AG04450 (cell line): Measurements from ENCODE around the gene MRPL10. TPM values are rescaled to one million over a fixed set of nuclear protein-coding genes. Genes with fewer than 3 reads are reported as not detected.

ENCODE experiments used
- CTCF ChIA-PET: fragments of 300-600, 350-600 bp; formaldehyde crosslinking; extraction: SDS; loops from one replicate; lab custom pipeline; 2022; ENCODE audit warnings: antibody characterized with exemption, inconsistent platforms; lab: Charles Lee
- POLR2A ChIA-PET: fragments of 350-600 bp; formaldehyde crosslinking; extraction: SDS; loops from one replicate; lab custom pipeline; 2021; ENCODE audit warnings: antibody characterized with exemption, inconsistent platforms; lab: Yijun Ruan, JAX
- DNase-seq: peaks from one replicate; pipeline ENCODE4 v3.0.0-alpha.2; 2011; ENCODE audit warnings: low read depth, low spot score
- H3K27ac ChIP-seq: one replicate; pipeline ENCODE4 v1.5.1; 2012; ENCODE audit warnings: low read depth, low read length, control low read depth
- H3K27me3 ChIP-seq: one replicate; pipeline ENCODE4 v1.6.0; 2012; ENCODE audit warnings: low read length; ENCODE audit not compliant: control insufficient read depth, insufficient read depth
- H3K4me3 ChIP-seq: 2 replicates; pipeline ENCODE4 v1.5.1; 2011; ENCODE audit warnings: mild to moderate bottlenecking, low read depth, low read length, control low read depth
- H3K9me3 ChIP-seq: 2 replicates; pipeline ENCODE4 v1.5.1; 2012; ENCODE audit warnings: low read length; ENCODE audit not compliant: control insufficient read depth, insufficient read depth
- CTCF ChIP-seq: IDR thresholded peaks from 2 replicates; pipeline ENCODE4 v1.5.1; 2011; ENCODE audit warnings: low read depth, low read length, control low read depth, inconsistent platforms
- polyA plus RNA-seq: library from polyadenylated mRNA; depleted of rRNA; stranded (reverse); fragments of >200 nt; gene quantifications from 2 replicates; pipeline ENCODE4 v1.2.3, GENCODE V29; 2011

Gene MRPL10
- polyA plus RNA-seq, 1 experiment = 64.4 TPM

DNA sequence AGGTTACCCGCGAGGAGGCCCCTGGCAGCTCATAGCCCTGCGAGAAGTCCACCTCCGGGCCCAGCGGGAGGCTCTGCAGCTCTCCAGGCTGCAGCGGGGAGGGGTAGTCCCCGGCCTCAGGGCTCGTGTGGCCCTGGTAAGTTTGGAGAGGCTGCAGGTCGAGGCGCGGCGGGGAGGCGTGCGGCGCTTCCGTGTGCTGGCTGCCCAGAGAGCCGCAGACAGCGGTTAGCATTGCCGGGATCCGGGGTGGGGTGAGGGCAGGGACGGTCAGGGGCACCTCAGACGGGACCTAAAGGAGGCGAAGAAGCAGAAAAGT is 16.8 kb upstream of the MRPL10 start:
- no peak overlapping the region for H3K4me3 ChIP-seq
- CTCF ChIA-PET = interaction anchor here (0.6 to 10.8 kb wide), 4 partner anchors 7 to 1902 kb away, joined by 3 to 502 read pairs (median 15); partner anchors contain the start of genes SCRN2 and SP2
- POLR2A ChIA-PET = no interaction called here
- TF ChIP-seq CTCF = no peak
- H3K27ac ChIP-seq = no peak overlapping the region
- no peak for DNase-seq
- H3K27me3 ChIP-seq = peaks cover 69% of the 10 kb centered on the region
- H3K9me3 ChIP-seq = peaks cover 9% of the 10 kb centered on the region; the same call in 1 of the 2 replicates

DNA sequence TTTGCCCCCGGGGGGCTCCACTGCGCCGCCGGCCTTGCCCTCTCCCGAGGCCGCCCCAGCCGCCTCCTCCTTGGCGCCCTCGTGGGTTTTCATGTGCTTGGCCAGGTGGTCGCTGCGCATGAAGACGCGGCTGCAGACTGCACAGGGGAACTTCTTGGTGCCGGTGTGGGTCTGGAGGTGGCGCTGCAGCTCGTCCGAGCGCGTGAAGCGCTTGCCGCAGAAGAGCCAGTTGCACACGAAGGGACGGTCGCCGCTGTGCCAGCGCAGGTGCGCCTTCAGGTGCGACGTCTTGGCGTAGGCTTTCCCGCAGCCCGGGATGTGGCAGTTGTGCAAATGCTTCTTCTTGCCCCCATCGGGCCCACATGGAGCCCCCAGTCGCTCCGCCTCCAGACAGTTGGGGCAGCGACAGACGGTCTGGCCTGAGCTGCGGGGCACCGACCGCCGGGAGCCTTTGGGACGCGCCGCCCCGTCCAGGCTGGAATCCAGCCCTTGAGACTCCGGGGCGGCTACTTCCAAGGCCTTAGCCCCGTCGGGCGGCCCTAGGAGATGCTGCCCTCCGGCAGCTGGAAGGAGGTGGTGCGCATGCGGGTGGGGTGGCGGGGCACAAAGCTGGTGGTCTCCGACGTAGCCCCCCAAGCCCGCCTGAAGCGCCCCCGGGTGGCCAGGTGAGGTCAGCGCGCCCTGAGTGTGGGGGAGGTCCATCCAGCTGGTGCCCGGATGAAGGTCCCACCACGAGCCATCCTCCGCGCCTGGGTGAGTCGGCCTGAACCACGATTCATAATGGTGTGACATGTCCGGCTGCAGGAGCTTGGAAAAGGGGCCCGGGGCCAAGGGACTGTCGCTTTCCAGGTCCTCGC is 16.2 kb upstream of the MRPL10 start:
- ChIA-PET POLR2A (no interaction called here), CTCF (interaction anchor here (0.6 to 10.8 kb wide), 3 partner anchors 16 to 1902 kb away, joined by 3 to 502 read pairs (median 4); partner anchors contain the start of gene SP2)
- H3K27ac ChIP-seq = no peak overlapping the region
- no peak overlapping the region for H3K4me3 ChIP-seq
- peaks cover 9% of the 10 kb centered on the region; the same call in 1 of the 2 replicates for H3K9me3 ChIP-seq
- no peak for DNase-seq
- TF ChIP-seq CTCF = peak; percentile 32; the same call in 1 of the 2 replicates
- H3K27me3 ChIP-seq = peaks cover 63% of the 10 kb centered on the region

DNA sequence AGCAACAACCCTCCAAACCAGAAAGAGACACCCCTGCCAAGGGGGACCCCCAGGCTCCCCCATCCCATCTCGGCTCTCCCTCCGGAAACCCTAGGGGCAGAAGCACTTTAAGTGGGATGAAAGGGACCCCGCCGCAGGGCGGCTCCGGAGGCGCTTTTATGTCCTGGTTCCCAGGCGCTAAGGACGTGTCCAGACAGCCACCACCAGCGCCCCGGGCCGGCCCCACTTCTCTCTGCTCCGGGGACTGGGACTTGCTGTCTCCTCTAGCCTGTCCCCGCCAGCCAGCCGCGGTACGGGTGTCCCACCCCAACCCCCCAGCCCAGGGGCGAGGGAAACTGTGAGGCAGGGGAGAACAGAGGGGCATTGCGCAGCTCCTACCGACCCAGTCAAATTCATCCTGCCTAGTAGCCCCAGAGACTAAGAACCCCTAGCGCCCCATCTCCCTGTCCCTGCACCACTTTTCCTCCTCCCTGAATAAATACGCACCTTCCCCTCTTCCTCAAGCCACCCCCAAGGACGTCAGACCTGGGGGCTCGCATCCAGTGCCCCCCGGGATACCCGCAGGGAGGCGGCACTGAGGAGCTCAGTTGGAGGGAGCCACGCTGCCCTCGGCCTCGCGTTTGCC is 15.5 kb upstream of the MRPL10 start:
- ChIA-PET POLR2A (no interaction called here), CTCF (interaction anchor here (0.6 to 10.8 kb wide), 3 partner anchors 17 to 124 kb away, joined by 3 to 502 read pairs (median 9); partner anchors contain the start of genes CDK5RAP3 and SP2)
- no peak for TF ChIP-seq CTCF
- Histone ChIP-seq H3K27ac (no peak overlapping the region), H3K9me3 (peaks cover 9% of the 10 kb centered on the region; the same call in 1 of the 2 replicates), H3K4me3 (no peak overlapping the region), H3K27me3 (peaks cover 56% of the 10 kb centered on the region)
- no peak for DNase-seq

DNA sequence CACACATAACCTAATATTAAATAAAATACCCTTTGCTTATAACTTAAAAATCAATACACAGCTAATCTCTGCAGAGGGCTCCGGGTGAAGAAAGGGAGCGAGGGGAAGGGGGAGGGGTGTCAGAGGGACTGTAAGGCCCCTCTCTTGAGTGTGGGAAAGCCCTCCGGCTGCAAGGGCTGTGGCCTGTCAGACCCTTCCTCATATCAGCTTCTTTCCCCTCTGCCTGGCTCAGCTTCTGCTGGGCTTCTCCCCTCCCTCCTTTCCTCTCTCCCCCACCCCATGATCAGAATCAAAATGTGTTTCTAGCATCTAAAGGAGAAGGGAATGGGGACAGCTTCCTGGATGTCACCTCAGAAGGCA is 14.4 kb upstream of the MRPL10 start:
- Histone ChIP-seq H3K27ac (no peak overlapping the region), H3K9me3 (peaks cover 9% of the 10 kb centered on the region; the same call in 1 of the 2 replicates), H3K4me3 (no peak overlapping the region), H3K27me3 (peaks cover 49% of the 10 kb centered on the region)
- no peak for DNase-seq
- no peak for TF ChIP-seq CTCF
- ChIA-PET CTCF (interaction anchor here (0.6 to 10.8 kb wide), 4 partner anchors 12 to 325 kb away, joined by 3 to 502 read pairs (median 3); partner anchors contain the start of gene SP2), POLR2A (no interaction called here)
